HG03039 (cell line): Measurements from ENCODE around the gene KRT35.

Experiments used
- ATAC-seq: cut with Tn5 transposase; IDR thresholded peaks from one replicate; pipeline ENCODE4 v1.9.1; 2021; ENCODE audit warnings: mild to moderate bottlenecking, moderate library complexity; ENCODE audit not compliant: unreplicated experiment

KRT35 gene

GRCh38 chr17:41490000-41490990 is 9.3 kb upstream of the KRT35 start:
- no peak for ATAC-seq

- no peak for ATAC-seq
Measured at GRCh38 chr17:41489531-41489930, 8.6 kb upstream of the KRT35 start, which contains the start of gene KRT36. KRT36 (minus strand) TSS chr17:41489910; CDS start chr17:41489864, 46 bp downstream.

- ATAC-seq, result no peak
Measured at GRCh38 chr17:41486809-41487530, 6.0 kb upstream of the KRT35 start.

GRCh38 chr17:41486316-41486715 is 5.4 kb upstream of the KRT35 start:
- no peak for ATAC-seq

GRCh38 chr17:41484920-41485904 is 4.3 kb upstream of the KRT35 start:
- ATAC-seq, result no peak

GRCh38 chr17:41483991-41484826 is 3.3 kb upstream of the KRT35 start:
- ATAC-seq, result no peak

GRCh38 chr17:41483531-41483930 is 2.6 kb upstream of the KRT35 start:
- no peak for ATAC-seq

GRCh38 chr17:41480581-41480980 is 370 bp downstream of the KRT35 start:
- ATAC-seq, result no peak

- no peak for ATAC-seq
Measured at GRCh38 chr17:41480136-41480535, 815 bp downstream of the KRT35 start.

GRCh38 chr17:41478237-41478636 is 2.7 kb downstream of the KRT35 start:
- no peak for ATAC-seq

GRCh38 chr17:41476866-41477815 is 3.8 kb downstream of the KRT35 start:
- no peak for ATAC-seq

GRCh38 chr17:41475421-41475820 is 5.5 kb downstream of the KRT35 start:
- ATAC-seq, result no peak

- ATAC-seq, result no peak
Measured at GRCh38 chr17:41474863-41475262, 6.1 kb downstream of the KRT35 start.

GRCh38 chr17:41468346-41468745 is 12.6 kb downstream of the KRT35 start:
- ATAC-seq, result no peak

- no peak for ATAC-seq
Measured at GRCh38 chr17:41467561-41467960, 13.4 kb downstream of the KRT35 start.

GRCh38 chr17:41466988-41467387 is 14.0 kb downstream of the KRT35 start, which contains the start of gene KRT32:
KRT32 (minus strand) TSS chr17:41467386; CDS start chr17:41467325, 61 bp downstream.
- no peak for ATAC-seq

- no peak for ATAC-seq
Measured at GRCh38 chr17:41464682-41465081, 16.3 kb downstream of the KRT35 start.

GRCh38 chr17:41464173-41464572 is 16.8 kb downstream of the KRT35 start:
- ATAC-seq, result no peak
